T-cell (primary cell): ENCODE measurements around the gene FBXO31. TPM values are rescaled to one million over a fixed set of nuclear protein-coding genes. Genes with fewer than 3 reads are reported as not detected.
A peak's percentile ranks its signal among the peaks of the same experiment; 100 is the strongest.

Experiments used
- ATAC-seq, 4 experiments: fragments of 200-7000 bp in 3 of 4; fragments of 150-1000 bp in 1 of 4; cut with Tn5 transposase; replicated peaks in 1 of 4; 1 replicate in 3 of 4; 2 replicates in 1 of 4; pipeline ENCODE4 v1.10.0; 2021; ENCODE audit warnings: moderate library complexity in 3 of 4, mild to moderate bottlenecking in 2 of 4, moderate number of reproducible peaks in 1 of 4
- CTCF ChIA-PET, 2 donors: fragments of 300-600 bp; sonication (Branson Sonifier 250); formaldehyde crosslinking; loops; one replicate each; lab custom pipeline; 2022; ENCODE audit warnings: antibody characterized with exemption in 2 of 2; lab: Charles Lee
- POLR2A ChIA-PET, 2 donors: fragments of 300-600 bp; sonication (Branson Sonifier 250); formaldehyde crosslinking; loops; one replicate each; lab custom pipeline; 2022; ENCODE audit warnings: antibody characterized with exemption in 2 of 2; lab: Charles Lee
- DNase-seq, 35 experiments: peaks; one replicate each; pipeline versions ENCODE4 v3.0.0 to v3.0.0-alpha.2; 2013 to 2023
- H3K27ac ChIP-seq: one replicate; pipeline ENCODE4 v1.5.1; 2013; ENCODE audit warnings: low read length
- H3K27me3 ChIP-seq, 2 experiments: replicated peaks in 1 of 2; 1 replicate in 1 of 2; 2 replicates in 1 of 2; pipeline versions ENCODE4 v1.6.1 to v1.7.0; 2013; ENCODE audit warnings: low read length in 1 of 2, mixed read lengths in 1 of 2; ENCODE audit not compliant: control insufficient read depth in 2 of 2, insufficient read depth in 2 of 2; ENCODE audit errors: extremely low read depth in 1 of 2
- H3K36me3 ChIP-seq, 2 donors: 1 replicate in 1 of 2; 2 replicates in 1 of 2; pipeline versions ENCODE4 v1.6.1 to v1.7.0; 2013; ENCODE audit warnings: low read length in 1 of 2; ENCODE audit not compliant: control insufficient read depth in 2 of 2, insufficient read depth in 1 of 2; ENCODE audit errors: extremely low read depth in 1 of 2
- H3K4me1 ChIP-seq, 2 experiments: 1 replicate in 1 of 2; 2 replicates in 1 of 2; pipeline versions ENCODE4 v1.6.1 to v1.7.0; 2013; ENCODE audit warnings: low read length in 2 of 2, mixed read lengths in 1 of 2; ENCODE audit not compliant: insufficient read depth in 2 of 2, control insufficient read depth in 1 of 2; ENCODE audit errors: extremely low read depth in 1 of 2
- H3K4me3 ChIP-seq, 2 donors: 1 replicate in 1 of 2; 2 replicates in 1 of 2; pipeline versions ENCODE4 v1.5.1 to v1.7.0; 2013; ENCODE audit warnings: mild to moderate bottlenecking in 2 of 2, low read length in 1 of 2, moderate library complexity in 1 of 2; ENCODE audit not compliant: control insufficient read depth in 1 of 2; ENCODE audit errors: extremely low read depth in 1 of 2
- H3K9me3 ChIP-seq: 2 replicates; pipeline ENCODE4 v1.7.0; 2013
- H3K27ac Mint-ChIP-seq, 2 donors: one replicate each; pipeline ENCODE4 v1.8.0; 2020 to 2021; ENCODE audit warnings: mild to moderate bottlenecking in 2 of 2, mixed read lengths in 2 of 2
- H3K27me3 Mint-ChIP-seq, 2 donors: one replicate each; pipeline ENCODE4 v1.8.0; 2021 to 2022; ENCODE audit warnings: mixed read lengths in 2 of 2
- H3K36me3 Mint-ChIP-seq: one replicate; pipeline ENCODE4 v1.8.0; 2021; ENCODE audit warnings: mixed read lengths
- H3K4me1 Mint-ChIP-seq, 3 donors: one replicate each; pipeline ENCODE4 v1.8.0; 2020 to 2022; ENCODE audit warnings: mixed read lengths in 3 of 3, mild to moderate bottlenecking in 1 of 3
- H3K4me3 Mint-ChIP-seq, 3 donors: one replicate each; pipeline ENCODE4 v1.8.0; 2020 to 2022; ENCODE audit warnings: mild to moderate bottlenecking in 3 of 3, mixed read lengths in 3 of 3, moderate library complexity in 3 of 3
- H3K9me3 Mint-ChIP-seq, 3 donors: one replicate each; pipeline ENCODE4 v1.8.0; 2020 to 2022; ENCODE audit warnings: mixed read lengths in 3 of 3
- WGBS: methylation state at CpG from one replicate; pipeline ENCODE4 v1.1.5; 2013; ENCODE audit warnings: missing lambda C conversion rate; ENCODE audit not compliant: insufficient coverage; 5-methylcytosine and 5-hydroxymethylcytosine counted together
- total RNA-seq, 35 experiments: library from RNA in 6 of 35; stranded (reverse) in 6 of 35; fragments of 120-200 nt in 1 of 35; gene quantifications; one replicate each; pipeline versions ENCODE4 v1.2.1 to v1.2.4 and lab custom pipeline; 2013 to 2026

FBXO31 gene
- total RNA-seq, 5 donors from 2014 or later (not counting 1 experiment from before 2014, with no cell fraction given) = 34.7 to 67.2 (median 55.6) TPM

DNA sequence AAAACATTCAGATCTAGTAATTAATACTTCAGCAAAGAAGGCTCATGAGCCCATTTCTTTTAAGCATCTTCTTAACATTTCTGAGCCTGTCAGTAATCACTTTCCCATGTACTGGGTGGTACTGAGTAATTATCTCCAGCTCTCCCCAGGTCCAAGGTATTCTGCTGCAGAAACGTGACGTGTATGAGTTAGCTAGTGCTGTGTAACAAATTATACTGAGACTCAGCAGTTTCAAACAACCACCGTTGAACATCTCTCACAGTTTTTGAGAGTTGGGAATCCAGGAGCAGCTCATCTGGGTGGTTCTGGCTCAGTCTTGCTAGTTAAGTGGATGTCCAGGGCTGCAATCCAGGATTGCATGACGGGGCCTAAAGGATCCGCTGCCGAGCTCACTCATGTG is 91.6 kb downstream of the FBXO31 start:
- H3K27me3 Mint-ChIP-seq = no peaks in the 10 kb centered on the region
- 100% methylated on average over 3 of the region's 6 CpGs for WGBS
- CTCF ChIA-PET = no interaction called here

GRCh38 chr16:87288753-87289362 is 94.7 kb downstream of the FBXO31 start:
- no peaks in the 10 kb centered on the region for H3K4me1 ChIP-seq
- POLR2A ChIA-PET = no interaction called here

More for the DNA sequence above, 91.6 kb downstream of the FBXO31 start:
- Mint-ChIP-seq H3K4me3 (no peak overlapping the region), H3K36me3 (peaks cover 12% of the 10 kb centered on the region), H3K9me3 (peaks cover 0 to 8% (median 0%) of the 10 kb centered on the region in 3 donors), H3K27ac (no peak overlapping the region), H3K4me1 (no peaks in the 10 kb centered on the region)
- Histone ChIP-seq H3K4me3 (no peak overlapping the region), H3K4me1 (no peaks in the 10 kb centered on the region), H3K27me3 (no peaks in the 10 kb centered on the region), H3K9me3 (no peaks in the 10 kb centered on the region), H3K36me3 (no peaks in the 10 kb centered on the region), H3K27ac (no peak overlapping the region)
- ATAC-seq (no peak), DNase-seq (no peak)
- POLR2A ChIA-PET = no interaction called here

GRCh38 chr16:87286839-87287626 is 96.5 kb downstream of the FBXO31 start:
- H3K9me3 Mint-ChIP-seq = peaks cover 0 to 10% (median 4%) of the 10 kb centered on the region in 3 donors
- WGBS = 91% methylated on average over 2 of the region's 8 CpGs
- ChIA-PET POLR2A (no interaction called here), CTCF (interaction anchor here in 1 of 2 donors (0.8 kb wide), 1 partner anchor 19 kb away, joined by 3 read pairs; no protein-coding TSS in a partner anchor)
- Histone ChIP-seq H3K27me3 (no peaks in the 10 kb centered on the region), H3K27ac (no peak overlapping the region), H3K4me1 (no peaks in the 10 kb centered on the region), H3K4me3 (no peak overlapping the region), H3K36me3 (no peaks in the 10 kb centered on the region), H3K9me3 (no peaks in the 10 kb centered on the region)
- H3K36me3 Mint-ChIP-seq = peaks cover 6% of the 10 kb centered on the region
- ATAC-seq = no peak
- no peak overlapping the region for H3K4me3 Mint-ChIP-seq
- DNase-seq = no peak
- no peaks in the 10 kb centered on the region for H3K4me1 Mint-ChIP-seq
- H3K27ac Mint-ChIP-seq = no peak overlapping the region
- no peaks in the 10 kb centered on the region for H3K27me3 Mint-ChIP-seq

More at GRCh38 chr16:87288753-87289362, 94.7 kb downstream of the FBXO31 start:
- no peaks in the 10 kb centered on the region for H3K4me1 Mint-ChIP-seq
- no peak overlapping the region for H3K27ac Mint-ChIP-seq
- Histone ChIP-seq H3K27me3 (no peaks in the 10 kb centered on the region), H3K4me3 (no peak overlapping the region), H3K27ac (no peak overlapping the region), H3K36me3 (no peaks in the 10 kb centered on the region), H3K9me3 (no peaks in the 10 kb centered on the region)
- H3K9me3 Mint-ChIP-seq = peaks cover 0 to 13% (median 4%) of the 10 kb centered on the region in 3 donors
- WGBS = 83% methylated on average over 2 of the region's 7 CpGs
- CTCF ChIA-PET = no interaction called here
- ATAC-seq (no peak), DNase-seq (no peak)
- no peak overlapping the region for H3K4me3 Mint-ChIP-seq
- peaks cover 12% of the 10 kb centered on the region for H3K36me3 Mint-ChIP-seq
- no peaks in the 10 kb centered on the region for H3K27me3 Mint-ChIP-seq

DNA sequence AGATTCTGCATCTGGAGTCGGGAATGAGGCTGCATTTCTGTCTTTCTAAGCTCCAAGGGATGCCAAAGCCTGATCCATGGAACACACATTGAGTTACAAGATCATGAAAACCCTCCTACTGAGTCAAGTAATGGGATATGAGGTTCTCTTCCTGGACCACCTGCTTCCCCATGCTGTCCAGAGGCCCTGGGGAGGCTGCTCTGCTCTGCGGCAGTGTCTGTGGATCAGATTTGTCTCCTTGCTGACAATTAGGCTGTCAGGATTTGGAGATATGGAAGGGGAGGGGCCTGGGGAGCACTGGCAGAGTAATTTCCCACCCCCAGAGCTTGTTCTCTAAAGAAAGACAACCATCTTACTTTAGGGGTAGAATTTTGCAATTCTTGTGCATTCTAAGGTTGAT is 99.4 kb downstream of the FBXO31 start:
- Histone ChIP-seq H3K27ac (no peak overlapping the region), H3K36me3 (no peaks in the 10 kb centered on the region), H3K27me3 (peaks cover 0 to under 1% of the 10 kb centered on the region in 2 experiments), H3K4me1 (no peaks in the 10 kb centered on the region), H3K4me3 (no peak overlapping the region), H3K9me3 (no peaks in the 10 kb centered on the region)
- no peak for ATAC-seq
- no peaks in the 10 kb centered on the region for H3K4me1 Mint-ChIP-seq
- H3K36me3 Mint-ChIP-seq = no peaks in the 10 kb centered on the region
- no peaks in the 10 kb centered on the region for H3K27me3 Mint-ChIP-seq
- peaks cover 0 to 9% (median 4%) of the 10 kb centered on the region in 3 donors for H3K9me3 Mint-ChIP-seq
- no peak overlapping the region for H3K4me3 Mint-ChIP-seq
- H3K27ac Mint-ChIP-seq = no peak overlapping the region
- DNase-seq = no peak
- ChIA-PET CTCF (no interaction called here), POLR2A (no interaction called here)
- no CpG with 5 or more reads among the region's 2 CpGs for WGBS

DNA sequence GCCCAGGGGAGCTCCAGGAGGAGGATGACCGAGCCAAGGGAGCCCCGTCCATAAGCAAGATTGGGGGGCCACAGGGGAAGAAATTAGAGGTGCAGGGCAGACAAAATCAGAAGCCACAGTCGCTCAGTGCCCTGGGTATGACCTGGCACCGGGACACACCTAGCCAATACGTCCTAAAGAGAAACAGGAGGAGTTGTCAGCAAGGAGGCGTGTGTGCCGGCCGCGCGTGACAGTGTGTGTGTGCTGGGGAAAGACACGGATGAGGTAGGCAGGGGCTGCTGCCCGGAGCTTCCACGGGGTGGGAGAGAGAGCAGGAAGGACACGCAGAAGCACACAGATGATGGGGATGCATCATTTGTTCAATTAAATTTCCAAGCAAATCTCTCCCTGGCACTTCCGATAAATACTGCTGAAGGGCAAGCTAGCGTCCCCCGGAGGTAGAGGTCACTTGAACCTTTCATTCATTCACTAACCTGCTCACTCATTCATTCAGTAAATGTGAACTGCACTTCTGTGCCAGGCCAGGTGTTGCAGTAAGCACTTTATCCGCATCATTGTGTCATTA is 104.4 kb downstream of the FBXO31 start:
- ChIA-PET CTCF (no interaction called here), POLR2A (no interaction called here)
- ATAC-seq (no peak), DNase-seq (no peak)
- Histone ChIP-seq H3K36me3 (no peaks in the 10 kb centered on the region), H3K4me1 (no peaks in the 10 kb centered on the region), H3K9me3 (no peaks in the 10 kb centered on the region), H3K27me3 (peaks cover 0 to 18% of the 10 kb centered on the region in 2 experiments), H3K4me3 (no peak overlapping the region), H3K27ac (no peak overlapping the region)
- H3K27me3 Mint-ChIP-seq = peaks cover 0 to 8% of the 10 kb centered on the region in 2 donors
- 79% methylated on average over 13 of the region's 18 CpGs for WGBS
- no peaks in the 10 kb centered on the region for H3K36me3 Mint-ChIP-seq
- peaks cover 3 to 7% (median 4%) of the 10 kb centered on the region in 3 donors for H3K4me1 Mint-ChIP-seq
- H3K27ac Mint-ChIP-seq = no peak overlapping the region
- H3K9me3 Mint-ChIP-seq = no peaks in the 10 kb centered on the region
- no peak overlapping the region for H3K4me3 Mint-ChIP-seq

- ChIA-PET CTCF (no interaction called here), POLR2A (no interaction called here)
- Histone ChIP-seq H3K27me3 (peaks cover 0 to 18% of the 10 kb centered on the region in 2 experiments), H3K4me3 (no peak overlapping the region), H3K9me3 (no peaks in the 10 kb centered on the region), H3K4me1 (no peaks in the 10 kb centered on the region), H3K27ac (no peak overlapping the region), H3K36me3 (no peaks in the 10 kb centered on the region)
- WGBS = 60% methylated on average over 38 of the region's 38 CpGs
- ATAC-seq = peak in 3 of 4 experiments; percentile 35 to 54 (median 43)
- peaks cover 0 to 8% of the 10 kb centered on the region in 2 donors for H3K27me3 Mint-ChIP-seq
- peak in 17 of 35 experiments; percentile 4 to 38 (median 14) for DNase-seq
- H3K4me3 Mint-ChIP-seq = no peak overlapping the region
- no peak overlapping the region for H3K27ac Mint-ChIP-seq
- no peaks in the 10 kb centered on the region for H3K36me3 Mint-ChIP-seq
- H3K9me3 Mint-ChIP-seq = no peaks in the 10 kb centered on the region
- H3K4me1 Mint-ChIP-seq = peaks cover 3 to 7% (median 4%) of the 10 kb centered on the region in 3 donors
Measured at GRCh38 chr16:87278191-87279093, 105.1 kb downstream of the FBXO31 start.
